IMR-90 (cell line): ENCODE results near the gene BBIP1. TPM values are rescaled to one million over a fixed set of nuclear protein-coding genes. Genes with fewer than 3 reads are reported as not detected.

Source experiments
- ATAC-seq: fragments of 200-7000 bp; cut with Tn5 transposase; 2 replicates; pipeline ENCODE4 v1.9.1; 2020; ENCODE audit warnings: low read depth, mild to moderate bottlenecking, moderate library complexity
- BruUV-seq: library from RNA; stranded (reverse); fragments of 400-500 nt; replicated peaks from 2 replicates; lab custom pipeline; 2021; lab: Mats Ljungman, UMichigan
- CTCF ChIA-PET: fragments of 300-600 bp; formaldehyde crosslinking; extraction: SDS; loops from one replicate; lab custom pipeline; 2021; ENCODE audit warnings: antibody characterized with exemption; lab: Yijun Ruan, JAX
- POLR2A ChIA-PET: fragments of 300-600 bp; sonication (Branson Sonifier 250); formaldehyde crosslinking; loops from one replicate; lab custom pipeline; 2022; ENCODE audit warnings: antibody characterized with exemption; ENCODE audit not compliant: unreplicated experiment; lab: Charles Lee
- DNase-seq: peaks from one replicate; pipeline ENCODE4 v3.0.0; 2013
- H2AFZ ChIP-seq: replicated peaks from 2 replicates; pipeline ENCODE3; 2013; ENCODE audit warnings: low read length, mild to moderate bottlenecking; ENCODE audit not compliant: poor library complexity
- H2AK5ac ChIP-seq: 2 replicates; pipeline ENCODE4 v1.6.1; 2013; ENCODE audit warnings: low read depth, low read length, inconsistent platforms
- H2AK9ac ChIP-seq: replicated peaks from 2 replicates; pipeline ENCODE3; 2013; ENCODE audit warnings: mild to moderate bottlenecking, low read depth, low read length, moderate library complexity; ENCODE audit not compliant: poor library complexity
- H2BK120ac ChIP-seq: 2 replicates; pipeline ENCODE4 v1.6.1; 2013; ENCODE audit warnings: low read depth, low read length, inconsistent platforms
- H2BK15ac ChIP-seq: 3 replicates; pipeline ENCODE4 v1.6.1; 2013; ENCODE audit warnings: low read depth, low read length, inconsistent platforms
- H2BK20ac ChIP-seq: 2 replicates; pipeline ENCODE4 v1.6.1; 2013; ENCODE audit warnings: low read depth, mild to moderate bottlenecking, inconsistent platforms, low read length, moderate library complexity
- H2BK5ac ChIP-seq: 2 replicates; pipeline ENCODE4 v1.6.1; 2013; ENCODE audit warnings: mild to moderate bottlenecking, low read depth, low read length, inconsistent platforms; ENCODE audit not compliant: poor library complexity, severe bottlenecking
- H3K14ac ChIP-seq: replicated peaks from 2 replicates; pipeline ENCODE4 v1.6.1; 2013; ENCODE audit warnings: low read depth, low read length, inconsistent platforms
- H3K18ac ChIP-seq: 2 replicates; pipeline ENCODE4 v1.6.1; 2013; ENCODE audit warnings: low read depth, low read length, control low read depth
- H3K23ac ChIP-seq: 2 replicates; pipeline ENCODE4 v1.6.1; 2013; ENCODE audit warnings: low read depth, low read length, inconsistent platforms
- H3K27ac ChIP-seq: 2 replicates; pipeline ENCODE4 v1.5.1; 2013; ENCODE audit warnings: mild to moderate bottlenecking, control low read depth, low read length; ENCODE audit not compliant: insufficient read depth
- H3K27me3 ChIP-seq: 2 replicates; pipeline ENCODE4 v1.6.1; 2013; ENCODE audit warnings: low read length; ENCODE audit not compliant: control insufficient read depth, insufficient read depth
- H3K36me3 ChIP-seq: 2 replicates; pipeline ENCODE4 v1.6.1; 2013; ENCODE audit warnings: low read length, mixed read lengths; ENCODE audit not compliant: control insufficient read depth, insufficient read depth
- H3K4ac ChIP-seq: 2 replicates; pipeline ENCODE4 v1.6.1; 2013; ENCODE audit warnings: low read depth, low read length, inconsistent platforms
- H3K4me1 ChIP-seq: 2 replicates; pipeline ENCODE4 v1.6.1; 2013; ENCODE audit warnings: low read length, mixed read lengths; ENCODE audit not compliant: control insufficient read depth, insufficient read depth
- H3K4me2 ChIP-seq: 2 replicates; pipeline ENCODE4 v1.6.1; 2013; ENCODE audit warnings: low read depth, mild to moderate bottlenecking, control low read depth, low read length, moderate library complexity
- H3K4me3 ChIP-seq: 2 replicates; pipeline ENCODE4 v1.5.1; 2013; ENCODE audit warnings: low read depth, mild to moderate bottlenecking, control low read depth, low read length, moderate library complexity; ENCODE audit not compliant: insufficient read depth
- H3K56ac ChIP-seq: 2 replicates; pipeline ENCODE4 v1.6.1; 2013; ENCODE audit warnings: low read length, inconsistent platforms; ENCODE audit not compliant: insufficient read depth; ENCODE audit errors: extremely low read depth
- H3K79me1 ChIP-seq, 2 experiments: 2 replicates each; pipeline ENCODE4 v1.6.1; 2013; ENCODE audit warnings: low read length in 2 of 2, inconsistent platforms in 1 of 2, low read depth in 1 of 2
- H3K9ac ChIP-seq: 2 replicates; pipeline ENCODE4 v1.6.1; 2013; ENCODE audit warnings: low read depth, low read length, control low read depth
- H3K9me1 ChIP-seq: 2 replicates; pipeline ENCODE4 v1.6.1; 2013; ENCODE audit warnings: low read length, inconsistent platforms; ENCODE audit not compliant: insufficient read depth
- H3K9me3 ChIP-seq: 2 replicates; pipeline ENCODE4 v1.6.1; 2013; ENCODE audit warnings: low read length; ENCODE audit not compliant: control insufficient read depth, insufficient read depth
- H4K20me1 ChIP-seq: 2 replicates; pipeline ENCODE4 v1.6.1; 2013; ENCODE audit warnings: low read length, inconsistent platforms; ENCODE audit not compliant: insufficient read depth
- H4K5ac ChIP-seq: 2 replicates; pipeline ENCODE4 v1.6.1; 2013; ENCODE audit warnings: mild to moderate bottlenecking, low read depth, low read length, control low read depth
- H4K8ac ChIP-seq, 2 experiments: 2 replicates each; pipeline ENCODE4 v1.6.1; 2013; ENCODE audit warnings: low read depth in 2 of 2, low read length in 2 of 2, control low read depth in 1 of 2, inconsistent platforms in 1 of 2
- H4K91ac ChIP-seq: 2 replicates; pipeline ENCODE4 v1.6.1; 2013; ENCODE audit warnings: low read depth, low read length, inconsistent platforms; ENCODE audit not compliant: insufficient read depth
- BHLHE40 ChIP-seq: fragments of 150-350 bp; IDR thresholded peaks from 2 replicates; pipeline ENCODE4 v1.6.1; 2016; ENCODE audit warnings: mild to moderate bottlenecking, low read depth, low read length
- CEBPB ChIP-seq: IDR thresholded peaks from 2 replicates; pipeline ENCODE4 v1.6.1; 2012; ENCODE audit warnings: low read depth, low read length, improper control_type of control experiment
- CHD1 ChIP-seq: IDR thresholded peaks from 2 replicates; pipeline ENCODE4 v1.6.1; 2012; ENCODE audit warnings: low read depth, low read length, improper control_type of control experiment
- FOS ChIP-seq: fragments of 150-350 bp; IDR thresholded peaks from 2 replicates; pipeline ENCODE4 v1.6.1; 2016; ENCODE audit warnings: low read depth, low read length
- MAFK ChIP-seq: IDR thresholded peaks from 2 replicates; pipeline ENCODE4 v1.6.1; 2012; ENCODE audit warnings: low read depth, low read length, improper control_type of control experiment
- MAZ ChIP-seq: IDR thresholded peaks from 2 replicates; pipeline ENCODE4 v1.6.1; 2012; ENCODE audit warnings: low read depth, mild to moderate bottlenecking, low read length, improper control_type of control experiment, moderate library complexity, borderline replicate concordance
- MXI1 ChIP-seq: IDR thresholded peaks from 2 replicates; pipeline ENCODE4 v1.6.1; 2012; ENCODE audit warnings: low read depth, mild to moderate bottlenecking, low read length, moderate library complexity, borderline replicate concordance
- NFE2L2 ChIP-seq: fragments of 150-350 bp; IDR thresholded peaks from 2 replicates; pipeline ENCODE4 v1.6.1; 2016; ENCODE audit warnings: low read depth, mild to moderate bottlenecking, low read length
- POLR2A ChIP-seq: IDR thresholded peaks from 2 replicates; pipeline ENCODE4 v1.6.1; 2012; ENCODE audit warnings: mild to moderate bottlenecking, low read depth, low read length
- RAD21 ChIP-seq: IDR thresholded peaks from 2 replicates; pipeline ENCODE4 v1.6.1; 2012; ENCODE audit warnings: low read length, improper control_type of control experiment
- RCOR1 ChIP-seq: IDR thresholded peaks from 2 replicates; pipeline ENCODE4 v1.6.1; 2012; ENCODE audit warnings: mild to moderate bottlenecking, low read length, improper control_type of control experiment; ENCODE audit not compliant: insufficient replicate concordance
- RFX5 ChIP-seq: IDR thresholded peaks from 2 replicates; pipeline ENCODE4 v1.8.0; 2012; ENCODE audit warnings: low read depth, mild to moderate bottlenecking, low read length, moderate library complexity
- SMC3 ChIP-seq: fragments of 150-350 bp; IDR thresholded peaks from 2 replicates; pipeline ENCODE4 v1.6.1; 2016; ENCODE audit warnings: low read depth, mild to moderate bottlenecking, antibody characterized with exemption, low read length, moderate library complexity
- WGBS, 2 experiments: methylation state at CpG; one replicate each; pipeline versions ENCODE4 v1.1.5 to v1.1.7; 2013; ENCODE audit warnings: missing lambda C conversion rate in 2 of 2; ENCODE audit not compliant: insufficient read length in 1 of 2; ENCODE audit errors: extremely low coverage in 2 of 2; 5-methylcytosine and 5-hydroxymethylcytosine counted together
- dilution Hi-C: fragments of 300-500 bp; cut with HindIII; formaldehyde crosslinking; loops from one replicate; pipeline ENCODE4 v1.14.3; 2018; ENCODE audit warnings: low sequenced_read_pairs; ENCODE audit not compliant: unreplicated experiment
- in situ Hi-C: fragments of 300-500 bp; cut with MboI; formaldehyde crosslinking; loops from 3 replicates; pipeline ENCODE4 v1.14.3; 2019; ENCODE audit warnings: low sequenced_read_pairs, inconsistent platforms, mixed read lengths
- intact Hi-C: fragments of 100-400 bp; cut with micrococcal nuclease; formaldehyde crosslinking; loops from 2 replicates; pipeline ENCODE4 v1.10.0; 2022
- polyA plus RNA-seq, 3 experiments: library from polyadenylated mRNA; depleted of rRNA; stranded (reverse); fragments of >200 nt; gene quantifications; 2 replicates each; pipeline ENCODE4 v1.2.3, GENCODE V29; 2012; ENCODE audit warnings: low replicate concordance in 1 of 3
- total RNA-seq: library from RNA; depleted of rRNA; stranded (reverse); fragments of >200 nt; gene quantifications from 2 replicates; pipeline ENCODE4 v1.2.3, GENCODE V29; 2012
- TF ChIP-seq, protein P1 (sequence below): fragments of 150-350 bp; IDR thresholded peaks from 2 replicates; pipeline ENCODE4 v1.6.1; 2017; ENCODE audit warnings: mild to moderate bottlenecking, antibody characterized with exemption, low read length, low read depth
- TF ChIP-seq, protein P2 (sequence below): fragments of 150-350 bp; IDR thresholded peaks from 2 replicates; pipeline ENCODE4 v1.6.1; 2016; ENCODE audit warnings: low read depth, mild to moderate bottlenecking, low read length, moderate library complexity, borderline replicate concordance
- TF ChIP-seq, protein P3 (sequence below): conservative IDR thresholded peaks from 2 replicates; pipeline ENCODE4 v1.5.1; 2012; ENCODE audit warnings: mild to moderate bottlenecking, low read depth, low read length, improper control_type of control experiment

Gene BBIP1
- total and polyA plus RNA-seq, 2 of the 4 experiments (the other 2 are of a cell fraction) = 17.4 to 19.9 TPM

DNA sequence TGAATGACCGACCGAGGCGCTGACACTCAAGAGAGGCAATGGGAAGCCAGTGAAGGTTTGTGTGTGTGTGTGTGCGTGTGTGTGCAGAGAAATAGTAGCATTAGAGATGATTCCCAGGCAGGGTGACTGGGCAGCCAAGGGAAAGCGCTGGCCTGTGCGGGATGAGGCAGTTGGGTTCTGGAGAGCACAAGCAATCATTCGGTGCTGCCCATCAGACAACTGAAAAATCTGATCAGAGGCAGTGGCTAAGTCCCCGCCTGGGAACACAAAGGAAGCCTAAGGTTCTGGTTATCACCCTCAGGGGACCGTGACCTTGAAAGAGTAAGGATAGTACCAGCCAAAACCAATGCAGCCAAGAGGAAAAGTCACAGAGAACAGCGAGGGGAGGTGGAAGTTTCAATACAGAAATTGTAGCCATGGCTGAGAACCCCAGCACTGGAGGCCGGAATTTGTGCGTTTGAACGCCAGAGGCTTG is 48.1 kb downstream of the BBIP1 start:
- ATAC-seq (no peak), DNase-seq (no peak)
- Histone ChIP-seq H4K8ac (peak overlapping the region; percentile 97 to 98), H3K18ac (peak overlapping the region; percentile 58; the same call in 1 of the 2 replicates), H3K4me1 (peaks cover 4% of the 10 kb centered on the region), H3K4ac (peak overlapping the region; percentile 99), H3K23ac (peak overlapping the region; percentile 91), H3K9ac (peak overlapping the region; percentile 74), H4K20me1 (no peaks in the 10 kb centered on the region), H2AFZ (peak overlapping the region; percentile 98), H4K91ac (peak overlapping the region; percentile 97), H3K9me3 (no peaks in the 10 kb centered on the region), H3K27ac (peak overlapping the region; percentile 89; the same call in 1 of the 2 replicates), H2BK15ac (peak overlapping the region; percentile 96; the same call in 2 of the 3 replicates), H3K36me3 (no peaks in the 10 kb centered on the region; the same call in 1 of the 2 replicates), H3K4me2 (peak overlapping the region; percentile 67), H2BK5ac (peak overlapping the region; percentile 81), H4K5ac (peak overlapping the region; percentile 89), H3K4me3 (no peak overlapping the region), H2AK9ac (peak overlapping the region; percentile 96), H3K9me1 (peaks cover 13% of the 10 kb centered on the region), H2AK5ac (peak overlapping the region; percentile 87), H2BK20ac (peak overlapping the region; percentile 40), H3K79me1 (peaks cover 0 to 12% of the 10 kb centered on the region in 2 experiments; a peak in 2 of 4 replicates), H3K27me3 (no peaks in the 10 kb centered on the region), H3K56ac (peak overlapping the region; percentile 78; the same call in 1 of the 2 replicates), H2BK120ac (peak overlapping the region; percentile 85), H3K14ac (peak overlapping the region; percentile 90)
- in situ Hi-C loops (no loop called here), intact Hi-C loops (loop anchor here (5.0 kb wide), 1 partner anchor 259 kb away; no protein-coding TSS in a partner anchor), dilution Hi-C loops (no loop called here)
- no TSS peak for BruUV-seq
- 90% methylated on average over 11 of the region's 13 CpGs; no CpG with 5 or more reads in 1 of the 2 experiments for whole genome bisulfite sequencing, 2 experiments
- ChIA-PET CTCF (no interaction called here), POLR2A (interaction anchor here (0.6 kb wide), 1 partner anchor 49 kb away, joined by 3 read pairs; no protein-coding TSS in a partner anchor)
- TF ChIP-seq, protein P1, sequence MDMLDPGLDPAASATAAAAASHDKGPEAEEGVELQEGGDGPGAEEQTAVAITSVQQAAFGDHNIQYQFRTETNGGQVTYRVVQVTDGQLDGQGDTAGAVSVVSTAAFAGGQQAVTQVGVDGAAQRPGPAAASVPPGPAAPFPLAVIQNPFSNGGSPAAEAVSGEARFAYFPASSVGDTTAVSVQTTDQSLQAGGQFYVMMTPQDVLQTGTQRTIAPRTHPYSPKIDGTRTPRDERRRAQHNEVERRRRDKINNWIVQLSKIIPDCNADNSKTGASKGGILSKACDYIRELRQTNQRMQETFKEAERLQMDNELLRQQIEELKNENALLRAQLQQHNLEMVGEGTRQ = no peak
- no peak for TF ChIP-seq CHD1
- TF ChIP-seq, protein P2, sequence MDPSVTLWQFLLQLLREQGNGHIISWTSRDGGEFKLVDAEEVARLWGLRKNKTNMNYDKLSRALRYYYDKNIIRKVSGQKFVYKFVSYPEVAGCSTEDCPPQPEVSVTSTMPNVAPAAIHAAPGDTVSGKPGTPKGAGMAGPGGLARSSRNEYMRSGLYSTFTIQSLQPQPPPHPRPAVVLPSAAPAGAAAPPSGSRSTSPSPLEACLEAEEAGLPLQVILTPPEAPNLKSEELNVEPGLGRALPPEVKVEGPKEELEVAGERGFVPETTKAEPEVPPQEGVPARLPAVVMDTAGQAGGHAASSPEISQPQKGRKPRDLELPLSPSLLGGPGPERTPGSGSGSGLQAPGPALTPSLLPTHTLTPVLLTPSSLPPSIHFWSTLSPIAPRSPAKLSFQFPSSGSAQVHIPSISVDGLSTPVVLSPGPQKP = no peak
- no peak for TF ChIP-seq RCOR1
- TF ChIP-seq NFE2L2 = no peak
- TF ChIP-seq MAZ = no peak
- TF ChIP-seq RFX5 = no peak
- no peak for TF ChIP-seq MAFK
- TF ChIP-seq, protein P3, sequence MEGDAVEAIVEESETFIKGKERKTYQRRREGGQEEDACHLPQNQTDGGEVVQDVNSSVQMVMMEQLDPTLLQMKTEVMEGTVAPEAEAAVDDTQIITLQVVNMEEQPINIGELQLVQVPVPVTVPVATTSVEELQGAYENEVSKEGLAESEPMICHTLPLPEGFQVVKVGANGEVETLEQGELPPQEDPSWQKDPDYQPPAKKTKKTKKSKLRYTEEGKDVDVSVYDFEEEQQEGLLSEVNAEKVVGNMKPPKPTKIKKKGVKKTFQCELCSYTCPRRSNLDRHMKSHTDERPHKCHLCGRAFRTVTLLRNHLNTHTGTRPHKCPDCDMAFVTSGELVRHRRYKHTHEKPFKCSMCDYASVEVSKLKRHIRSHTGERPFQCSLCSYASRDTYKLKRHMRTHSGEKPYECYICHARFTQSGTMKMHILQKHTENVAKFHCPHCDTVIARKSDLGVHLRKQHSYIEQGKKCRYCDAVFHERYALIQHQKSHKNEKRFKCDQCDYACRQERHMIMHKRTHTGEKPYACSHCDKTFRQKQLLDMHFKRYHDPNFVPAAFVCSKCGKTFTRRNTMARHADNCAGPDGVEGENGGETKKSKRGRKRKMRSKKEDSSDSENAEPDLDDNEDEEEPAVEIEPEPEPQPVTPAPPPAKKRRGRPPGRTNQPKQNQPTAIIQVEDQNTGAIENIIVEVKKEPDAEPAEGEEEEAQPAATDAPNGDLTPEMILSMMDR = no peak
- TF ChIP-seq CEBPB = no peak
- TF ChIP-seq RAD21 = no peak
- no peak for TF ChIP-seq BHLHE40
- TF ChIP-seq FOS = no peak
- no peak for TF ChIP-seq SMC3
- TF ChIP-seq MXI1 = no peak
- no peak for TF ChIP-seq POLR2A
